ENCODE measurements around the gene OR1S2.
"Not testable (repeated sequence)": the region's sequence is repeated elsewhere in the genome, so short reads cannot be mapped to it uniquely, and the experiment has no call there.

OR1S2 gene

DNA sequence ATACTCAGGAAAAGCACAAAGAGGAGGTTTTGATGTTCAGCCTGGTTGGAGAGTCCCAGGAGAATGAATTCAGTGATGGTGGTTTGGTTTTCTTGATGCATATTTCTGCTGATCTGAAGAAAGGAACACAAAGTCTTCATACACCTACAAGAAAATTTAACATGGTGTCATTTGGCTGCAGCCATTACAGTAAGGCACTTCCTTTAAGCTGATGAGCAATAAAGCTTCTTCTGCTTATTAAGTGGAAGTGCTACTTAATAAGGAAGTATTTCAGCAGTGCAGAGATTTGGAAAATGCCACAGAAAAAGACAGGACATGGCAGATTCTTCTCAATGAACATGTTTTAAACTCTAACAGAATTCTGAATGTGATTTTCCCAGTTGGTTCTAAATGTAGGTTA is at the start of gene OR1S2:
Gene OR1S2, minus strand, starts transcription at position 101 of the 400 bp plus-strand sequence. Its CDS starts 0 bp downstream, at position 101.
- no peak for DNase-seq

DNA sequence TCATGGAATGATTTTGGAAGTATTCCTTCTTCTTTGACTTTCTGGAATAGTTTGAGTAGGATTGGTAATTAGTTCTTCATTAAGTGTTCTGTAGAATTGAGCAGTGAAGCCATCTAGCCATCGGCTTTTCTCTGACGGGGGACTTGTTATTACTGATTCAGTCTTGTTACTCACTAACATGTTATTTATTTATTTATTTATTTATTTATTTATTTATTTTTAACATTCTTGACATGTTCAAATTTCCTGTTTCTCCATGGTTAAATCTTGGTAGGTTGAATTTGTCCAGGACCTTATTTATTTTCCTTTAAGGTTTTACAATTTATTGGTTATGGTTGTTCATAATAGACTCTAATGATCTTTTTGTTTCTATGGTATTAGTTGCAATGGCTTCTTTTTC is 40.0 kb upstream of the OR1S2 start:
- no peak for DNase-seq

- no peak for DNase-seq
Observed at GRCh38 chr11:58227956-58228615, 24.1 kb upstream of the OR1S2 start.

- DNase-seq: no peak
Observed at GRCh38 chr11:58222721-58223120, 18.8 kb upstream of the OR1S2 start.

DNA sequence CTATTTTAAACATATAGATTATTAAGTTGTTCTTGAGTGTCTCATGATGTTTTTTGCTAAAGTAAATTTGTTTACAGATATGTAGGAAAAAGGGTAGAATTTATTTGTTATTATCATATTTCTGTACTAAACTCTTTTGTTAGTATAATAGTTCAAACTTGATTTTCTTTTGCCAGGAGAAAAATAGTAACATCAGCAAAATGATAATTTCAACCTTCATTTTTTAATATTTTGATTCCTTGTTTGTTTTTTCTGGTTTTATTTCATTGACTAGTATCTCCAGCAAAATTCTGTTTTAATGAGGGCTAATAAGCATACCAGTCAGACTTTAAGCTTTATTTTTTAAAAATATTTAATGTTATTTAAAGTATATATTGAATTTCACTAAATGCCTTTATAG is 12.5 kb upstream of the OR1S2 start:
- DNase-seq: no peak

GRCh38 chr11:58212420-58212819 is 8.5 kb upstream of the OR1S2 start, which contains the start of gene OR1S1:
Gene OR1S1, plus strand, starts transcription at chr11:58212720.
- not testable (repeated sequence) for DNase-seq

DNA sequence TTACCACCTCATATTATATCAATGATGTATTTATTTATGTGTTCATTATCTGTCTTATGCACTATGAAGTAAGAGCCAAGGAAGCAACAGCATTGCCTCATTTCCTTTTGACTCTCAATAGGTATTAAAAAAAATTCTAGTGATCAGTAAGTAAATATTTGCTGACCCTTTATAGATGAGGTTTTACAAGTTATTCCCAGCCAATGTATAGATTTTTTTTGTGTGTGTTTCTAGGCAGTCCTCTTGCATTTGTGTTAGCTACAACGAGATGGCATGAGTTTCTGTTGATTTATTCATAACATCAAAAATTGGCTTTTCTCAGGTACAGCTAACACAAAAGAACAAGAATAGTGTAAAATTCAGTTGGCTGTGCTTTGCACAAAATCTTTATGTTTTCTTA is 4.7 kb downstream of the OR1S2 start:
- no peak for DNase-seq

DNA sequence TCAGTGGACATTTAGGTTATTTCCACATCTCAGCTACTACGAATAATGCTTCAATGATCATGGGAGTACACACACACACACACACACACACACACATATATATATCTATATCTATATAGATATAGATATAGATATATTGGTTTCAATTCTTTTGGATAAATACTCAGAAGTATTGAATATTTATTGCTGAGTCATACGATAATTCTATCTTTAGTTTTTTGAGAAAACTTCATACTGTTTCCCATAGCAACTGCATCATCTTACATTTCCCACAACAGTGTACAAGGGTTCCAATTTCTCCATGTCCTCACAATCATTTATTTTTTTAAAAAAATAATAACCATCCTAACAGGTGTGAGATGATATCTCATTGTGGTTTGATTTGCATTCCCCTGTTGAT is 8.0 kb downstream of the OR1S2 start:
- DNase-seq: no peak

DNA sequence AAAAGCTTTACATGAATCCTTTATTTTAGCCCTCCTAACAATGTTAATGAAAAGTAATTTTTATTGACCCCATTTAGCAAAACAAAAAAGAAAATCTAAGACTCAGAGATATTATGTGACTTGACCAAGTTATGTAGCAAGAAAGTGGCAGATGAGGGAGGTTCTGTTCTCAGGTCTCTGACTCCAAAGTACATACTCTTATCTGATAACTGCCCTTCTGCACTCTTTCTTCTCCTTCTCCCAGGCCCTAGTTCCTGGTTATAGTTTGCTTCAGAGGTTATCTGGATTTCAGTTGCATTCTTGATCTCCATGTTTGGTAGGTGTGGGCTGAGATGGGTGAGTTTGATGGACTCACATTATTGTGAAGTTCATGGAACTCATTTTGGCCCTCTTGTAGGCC is 10.6 kb downstream of the OR1S2 start:
- DNase-seq: no peak

GRCh38 chr11:58192229-58192628 is 11.7 kb downstream of the OR1S2 start:
- no peak for DNase-seq

DNA sequence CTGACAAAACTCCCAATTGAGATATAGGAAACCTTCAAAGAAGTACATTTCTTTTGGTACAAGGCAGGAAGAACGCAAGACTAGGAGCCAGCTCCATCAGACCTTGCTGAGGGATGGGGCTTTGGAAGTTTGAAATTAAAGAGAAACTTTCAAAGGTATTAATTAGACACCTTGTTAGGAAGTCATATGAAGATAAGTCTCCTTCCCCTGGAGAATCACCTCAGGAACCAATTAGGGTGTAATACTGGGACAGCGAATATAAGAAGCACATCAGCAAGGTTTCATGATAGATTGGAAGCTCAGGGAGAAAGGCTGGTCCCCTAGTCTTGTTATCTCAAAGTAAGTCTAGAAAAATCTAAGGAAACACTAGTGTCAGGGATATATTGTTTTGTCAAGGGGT is 15.2 kb downstream of the OR1S2 start, which contains the start of gene OR9Q2:
Gene OR9Q2, plus strand, starts transcription at position 301 of the 400 bp plus-strand sequence. CDS start 1,421 bp downstream, outside the sequence.
- no peak for DNase-seq

DNA sequence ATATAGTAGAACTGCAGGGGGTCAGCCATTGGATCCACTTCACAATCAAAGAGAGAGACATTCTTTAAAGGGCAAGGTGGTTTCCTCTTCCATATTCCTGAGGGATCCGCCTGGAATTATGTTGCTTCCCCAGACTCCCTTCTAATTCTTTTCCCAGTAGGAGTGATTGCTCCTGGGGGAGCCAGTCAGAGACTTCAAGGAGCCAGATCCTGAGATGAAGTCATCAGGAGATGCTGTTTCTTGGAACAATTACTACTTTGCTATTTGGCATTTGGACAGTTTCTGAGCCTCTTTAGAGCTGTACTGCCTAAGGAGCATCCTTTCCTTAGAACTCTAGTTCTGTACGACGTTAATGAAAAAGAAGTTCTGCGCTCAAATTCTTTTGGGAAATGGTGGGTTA is 17.0 kb downstream of the OR1S2 start:
- DNase-seq: no peak

DNA sequence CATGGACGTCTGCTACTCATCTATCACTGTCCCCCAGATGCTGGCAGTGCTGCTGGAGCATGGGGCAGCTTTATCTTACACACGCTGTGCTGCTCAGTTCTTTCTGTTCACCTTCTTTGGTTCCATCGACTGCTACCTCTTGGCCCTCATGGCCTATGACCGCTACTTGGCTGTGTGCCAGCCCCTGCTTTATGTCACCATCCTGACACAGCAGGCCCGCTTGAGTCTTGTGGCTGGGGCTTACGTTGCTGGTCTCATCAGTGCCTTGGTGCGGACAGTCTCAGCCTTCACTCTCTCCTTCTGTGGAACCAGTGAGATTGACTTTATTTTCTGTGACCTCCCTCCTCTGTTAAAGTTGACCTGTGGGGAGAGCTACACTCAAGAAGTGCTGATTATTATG is 24.3 kb downstream of the OR1S2 start:
- DNase-seq: no peak

DNA sequence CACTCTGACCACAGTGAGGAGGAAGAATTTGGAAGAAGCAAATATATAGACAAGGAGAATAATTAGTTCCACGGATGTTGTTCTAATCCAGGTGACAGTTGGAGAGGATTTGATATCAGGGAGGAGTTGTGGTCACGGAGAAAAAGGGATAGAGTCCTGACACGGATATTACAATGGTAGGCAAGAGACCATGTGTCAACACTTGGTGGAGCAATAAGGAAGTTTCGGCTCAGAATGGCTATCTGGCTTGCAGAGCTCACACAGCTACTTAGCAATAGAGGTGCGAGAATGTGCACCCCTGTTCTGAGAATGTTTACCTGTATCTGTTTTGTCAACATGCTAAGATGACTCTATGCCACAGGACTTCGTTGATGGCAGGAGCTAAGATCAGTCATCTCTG is 25.5 kb downstream of the OR1S2 start:
- no peak for DNase-seq

DNA sequence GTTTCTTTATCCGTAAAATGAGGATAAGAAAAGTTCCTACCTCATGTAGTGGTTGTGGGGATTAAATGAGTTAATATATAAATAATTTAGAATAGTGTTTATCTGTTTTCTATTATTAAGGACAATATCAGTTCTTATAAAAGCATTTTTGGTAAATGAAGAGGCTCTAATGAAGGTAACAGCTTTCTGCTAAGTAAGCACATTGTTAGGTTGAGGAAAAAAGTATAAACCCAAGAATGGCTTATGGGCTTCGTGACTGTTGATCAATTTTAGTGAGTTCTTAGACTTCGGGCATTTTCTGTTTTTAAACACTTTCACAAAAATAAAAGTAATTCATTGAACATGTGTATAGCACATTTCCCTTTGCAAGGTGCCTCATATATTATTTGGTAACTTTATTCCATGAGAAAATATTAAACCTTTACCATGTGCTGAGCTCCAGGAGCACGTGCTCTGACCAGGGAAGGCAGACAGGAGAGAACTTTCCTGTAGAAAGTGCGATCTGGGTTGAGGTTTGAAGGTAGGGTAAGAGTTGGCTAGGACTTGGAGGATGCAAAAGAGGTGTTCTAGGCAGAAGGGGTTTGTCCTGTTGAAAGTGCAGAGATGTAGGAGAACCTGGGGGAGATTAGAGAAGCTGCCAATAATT is 26.4 kb downstream of the OR1S2 start:
- no peak for DNase-seq

- no peak for DNase-seq
Observed at GRCh38 chr11:58165504-58166106, 38.3 kb downstream of the OR1S2 start.

DNA sequence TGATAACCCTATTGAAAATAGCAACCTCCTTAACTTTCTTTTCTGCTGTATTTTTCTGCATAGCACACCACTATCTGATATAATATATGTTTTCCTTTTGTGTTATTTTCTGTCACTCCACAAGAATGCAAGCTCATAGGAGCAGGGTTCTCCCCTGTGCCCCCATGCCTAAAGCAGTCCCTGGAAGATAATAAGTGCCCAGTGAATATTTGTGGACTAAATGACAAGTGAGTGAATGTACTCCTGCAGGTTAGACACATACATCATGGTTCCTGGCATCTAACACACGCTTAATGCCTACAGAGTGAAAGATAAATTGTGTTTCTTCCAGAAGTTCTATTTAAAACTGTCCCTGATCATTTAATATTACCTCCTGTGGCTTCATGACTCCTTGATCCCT is 39.0 kb downstream of the OR1S2 start:
- DNase-seq: no peak

DNA sequence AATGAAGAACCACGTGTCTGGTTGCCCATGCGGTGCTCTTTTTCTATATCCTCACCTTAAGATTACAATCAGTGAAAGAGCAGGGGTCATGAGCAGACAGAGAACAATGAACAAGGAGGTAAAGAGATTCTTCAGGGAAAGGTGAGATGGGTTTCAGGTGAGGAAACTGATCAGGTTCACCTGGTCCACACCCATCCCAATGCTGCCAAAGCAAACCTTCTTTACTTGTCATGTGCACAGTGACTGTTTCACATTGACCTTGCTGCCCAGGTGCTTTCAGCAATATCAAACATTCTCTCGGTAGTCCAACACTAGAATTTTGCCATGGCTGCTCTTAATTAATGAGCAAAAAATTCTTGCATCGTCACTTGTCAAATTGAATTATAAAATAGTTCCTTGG is 39.6 kb downstream of the OR1S2 start:
- DNase-seq: no peak

All from CD4-positive, alpha-beta T cell treated with Interferon alpha-2 for 1 hour (primary cell).